PC-3 (cell line): ENCODE measurements around the gene MB.

Experiments
- EZH2 ChIP-seq: fragments of 300-600 bp; sonication (generic); IDR thresholded peaks from one replicate; pipeline ENCODE4 v1.6.1; 2017; ENCODE audit warnings: antibody characterized with exemption, mild to moderate bottlenecking, low read length; ENCODE audit not compliant: unreplicated experiment
- EZH2phosphoT487 ChIP-seq: fragments of 300-600 bp; sonication (generic); IDR thresholded peaks from 2 replicates; pipeline ENCODE4 v1.6.1; 2018; ENCODE audit warnings: mild to moderate bottlenecking, antibody characterized with exemption, low read length, borderline replicate concordance
- TF ChIP-seq, protein P1 (sequence below): fragments of 300-600 bp; sonication (generic); conservative IDR thresholded peaks from 2 replicates; pipeline ENCODE4 v1.5.1; 2017; ENCODE audit warnings: antibody characterized with exemption, low read depth, mild to moderate bottlenecking, low read length

DNA sequence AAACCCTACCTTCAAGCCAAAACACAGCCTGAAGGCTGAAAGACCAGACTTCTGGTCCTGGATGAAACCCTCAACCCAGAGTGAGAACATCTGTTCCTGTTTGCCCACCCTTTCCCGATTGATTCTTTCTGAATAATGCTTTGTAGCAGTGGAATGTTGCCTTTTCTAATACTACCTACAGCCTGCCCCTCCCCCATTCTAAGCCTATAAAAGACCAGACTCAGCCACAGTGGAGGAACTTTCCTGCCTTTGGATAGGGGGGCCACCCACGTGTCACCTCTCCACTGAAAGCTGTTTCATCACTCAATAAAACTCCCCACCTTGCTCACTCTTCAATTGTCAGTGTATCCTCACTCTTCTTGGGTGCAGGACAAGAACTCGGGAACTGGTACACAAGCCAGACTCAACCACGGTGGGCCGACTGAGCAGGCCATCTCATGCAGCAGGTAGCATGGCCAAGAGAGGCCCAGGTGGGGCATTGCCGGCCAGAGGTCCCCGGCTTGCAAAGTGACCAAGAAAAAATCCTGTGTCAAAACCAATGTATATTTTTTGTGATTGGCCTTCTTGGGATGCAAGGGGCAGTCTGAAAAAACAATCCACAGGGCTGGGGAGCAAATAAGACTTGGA lies 24.5 kb upstream of the MB start:
- TF ChIP-seq EZH2 (no peak), EZH2phosphoT487 (no peak)
- TF ChIP-seq, protein P1, sequence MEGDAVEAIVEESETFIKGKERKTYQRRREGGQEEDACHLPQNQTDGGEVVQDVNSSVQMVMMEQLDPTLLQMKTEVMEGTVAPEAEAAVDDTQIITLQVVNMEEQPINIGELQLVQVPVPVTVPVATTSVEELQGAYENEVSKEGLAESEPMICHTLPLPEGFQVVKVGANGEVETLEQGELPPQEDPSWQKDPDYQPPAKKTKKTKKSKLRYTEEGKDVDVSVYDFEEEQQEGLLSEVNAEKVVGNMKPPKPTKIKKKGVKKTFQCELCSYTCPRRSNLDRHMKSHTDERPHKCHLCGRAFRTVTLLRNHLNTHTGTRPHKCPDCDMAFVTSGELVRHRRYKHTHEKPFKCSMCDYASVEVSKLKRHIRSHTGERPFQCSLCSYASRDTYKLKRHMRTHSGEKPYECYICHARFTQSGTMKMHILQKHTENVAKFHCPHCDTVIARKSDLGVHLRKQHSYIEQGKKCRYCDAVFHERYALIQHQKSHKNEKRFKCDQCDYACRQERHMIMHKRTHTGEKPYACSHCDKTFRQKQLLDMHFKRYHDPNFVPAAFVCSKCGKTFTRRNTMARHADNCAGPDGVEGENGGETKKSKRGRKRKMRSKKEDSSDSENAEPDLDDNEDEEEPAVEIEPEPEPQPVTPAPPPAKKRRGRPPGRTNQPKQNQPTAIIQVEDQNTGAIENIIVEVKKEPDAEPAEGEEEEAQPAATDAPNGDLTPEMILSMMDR: no peak
